ENCODE measurements around the gene KCNIP4. TPM values are rescaled to one million over a fixed set of nuclear protein-coding genes. Genes with fewer than 3 reads are reported as not detected.

KCNIP4 gene
- total RNA-seq, 4 donors from 2014 or later = 0.19 TPM; not detected in 3

- 40 to 42% methylated on average over 1 of the region's 1 CpG for WGBS, 2 donors
- H3K36me3 ChIP-seq = no peaks in the 10 kb centered on the region
- no peak overlapping the region for H3K4me3 ChIP-seq
- intact Hi-C loops (cut with DNase I) = no loop called here
- H3K9me3 ChIP-seq = no peaks in the 10 kb centered on the region
- DNase-seq = no peak
- no peaks in the 10 kb centered on the region for H3K27me3 ChIP-seq
- H3K27ac ChIP-seq = no peak overlapping the region
- no peaks in the 10 kb centered on the region for H3K4me1 ChIP-seq
- TF ChIP-seq CTCF (IDR thresholded peaks at IDR 0.05) = no peak
- TF ChIP-seq POLR2A (IDR thresholded peaks at IDR 0.05) = no peak
These were observed 771.5 kb downstream of the KCNIP4 start for GRCh38 chr4:21177092-21177491.

- Histone ChIP-seq H3K27ac (no peak overlapping the region), H3K9me3 (no peaks in the 10 kb centered on the region), H3K27me3 (no peaks in the 10 kb centered on the region), H3K4me1 (no peaks in the 10 kb centered on the region), H3K36me3 (no peaks in the 10 kb centered on the region), H3K4me3 (no peak overlapping the region)
- TF ChIP-seq CTCF (IDR thresholded peaks at IDR 0.05) (no peak), POLR2A (IDR thresholded peaks at IDR 0.05) (no peak)
- WGBS, 2 donors = 11 to 14% methylated on average over 1 of the region's 1 CpG
- intact Hi-C loops (cut with DNase I) = no loop called here
- no peak for DNase-seq
These were observed 780.9 kb downstream of the KCNIP4 start for GRCh38 chr4:21167711-21168110.

- Histone ChIP-seq H3K36me3 (no peaks in the 10 kb centered on the region), H3K9me3 (no peaks in the 10 kb centered on the region), H3K4me3 (no peak overlapping the region), H3K27ac (no peak overlapping the region), H3K27me3 (no peaks in the 10 kb centered on the region), H3K4me1 (no peaks in the 10 kb centered on the region)
- TF ChIP-seq POLR2A (IDR thresholded peaks at IDR 0.05) = no peak
- no peak for DNase-seq
- WGBS, 2 donors = 48 to 50% methylated on average over 4 of the region's 4 CpGs
- intact Hi-C loops (cut with DNase I) = no loop called here
These were observed 793.2 kb downstream of the KCNIP4 start for GRCh38 chr4:21155367-21155766.

- Histone ChIP-seq H3K27ac (no peak overlapping the region), H3K4me1 (no peaks in the 10 kb centered on the region), H3K27me3 (no peaks in the 10 kb centered on the region), H3K9me3 (no peaks in the 10 kb centered on the region), H3K4me3 (no peak overlapping the region), H3K36me3 (no peaks in the 10 kb centered on the region)
- 77 to 88% methylated on average over 2 to 4 of the region's 4 CpGs for WGBS, 2 donors
- no peak for DNase-seq
- intact Hi-C loops (cut with DNase I) = loop anchor here (10.0 kb wide), 1 partner anchor 365 kb away; no protein-coding TSS in a partner anchor
- TF ChIP-seq CTCF (IDR thresholded peaks at IDR 0.05) = no peak
- TF ChIP-seq POLR2A (IDR thresholded peaks at IDR 0.05) = no peak
These were observed 809.2 kb downstream of the KCNIP4 start for GRCh38 chr4:21139327-21139726.

- TF ChIP-seq CTCF (IDR thresholded peaks at IDR 0.05) (no peak), POLR2A (IDR thresholded peaks at IDR 0.05) (no peak)
- Histone ChIP-seq H3K9me3 (no peaks in the 10 kb centered on the region), H3K36me3 (no peaks in the 10 kb centered on the region), H3K4me1 (no peaks in the 10 kb centered on the region), H3K27me3 (no peaks in the 10 kb centered on the region), H3K27ac (no peak overlapping the region), H3K4me3 (no peak overlapping the region)
- DNase-seq = no peak
- intact Hi-C loops (cut with DNase I) = loop anchor here (10.0 kb wide), 1 partner anchor 361 kb away; no protein-coding TSS in a partner anchor
- WGBS, 2 donors = 61 to 71% methylated on average over 5 of the region's 5 CpGs
These were observed 812.4 kb downstream of the KCNIP4 start for GRCh38 chr4:21136051-21136630.

- Histone ChIP-seq H3K4me1 (no peaks in the 10 kb centered on the region), H3K27ac (no peak overlapping the region), H3K4me3 (no peak overlapping the region), H3K27me3 (no peaks in the 10 kb centered on the region), H3K36me3 (no peaks in the 10 kb centered on the region), H3K9me3 (no peaks in the 10 kb centered on the region)
- WGBS, 2 donors = 85 to 86% methylated on average over 2 of the region's 2 CpGs
- intact Hi-C loops (cut with DNase I) = loop anchor here (10.0 kb wide), 1 partner anchor 360 kb away; no protein-coding TSS in a partner anchor
- TF ChIP-seq POLR2A (IDR thresholded peaks at IDR 0.05) = no peak
- TF ChIP-seq CTCF (IDR thresholded peaks at IDR 0.05) = peak in 1 of 6 experiments; percentile 21
- no peak for DNase-seq
These were observed 813.6 kb downstream of the KCNIP4 start for GRCh38 chr4:21134994-21135393.
